ENCODE data around the gene GALE. TPM values are rescaled to one million over a fixed set of nuclear protein-coding genes. Genes with fewer than 3 reads are reported as not detected.

The GALE gene
- total and polyA plus RNA-seq, 2 of the 13 experiments (the other 11 are each of a cell fraction or from before 2014, with no cell fraction given) = 85.2 to 88.4 TPM

DNA sequence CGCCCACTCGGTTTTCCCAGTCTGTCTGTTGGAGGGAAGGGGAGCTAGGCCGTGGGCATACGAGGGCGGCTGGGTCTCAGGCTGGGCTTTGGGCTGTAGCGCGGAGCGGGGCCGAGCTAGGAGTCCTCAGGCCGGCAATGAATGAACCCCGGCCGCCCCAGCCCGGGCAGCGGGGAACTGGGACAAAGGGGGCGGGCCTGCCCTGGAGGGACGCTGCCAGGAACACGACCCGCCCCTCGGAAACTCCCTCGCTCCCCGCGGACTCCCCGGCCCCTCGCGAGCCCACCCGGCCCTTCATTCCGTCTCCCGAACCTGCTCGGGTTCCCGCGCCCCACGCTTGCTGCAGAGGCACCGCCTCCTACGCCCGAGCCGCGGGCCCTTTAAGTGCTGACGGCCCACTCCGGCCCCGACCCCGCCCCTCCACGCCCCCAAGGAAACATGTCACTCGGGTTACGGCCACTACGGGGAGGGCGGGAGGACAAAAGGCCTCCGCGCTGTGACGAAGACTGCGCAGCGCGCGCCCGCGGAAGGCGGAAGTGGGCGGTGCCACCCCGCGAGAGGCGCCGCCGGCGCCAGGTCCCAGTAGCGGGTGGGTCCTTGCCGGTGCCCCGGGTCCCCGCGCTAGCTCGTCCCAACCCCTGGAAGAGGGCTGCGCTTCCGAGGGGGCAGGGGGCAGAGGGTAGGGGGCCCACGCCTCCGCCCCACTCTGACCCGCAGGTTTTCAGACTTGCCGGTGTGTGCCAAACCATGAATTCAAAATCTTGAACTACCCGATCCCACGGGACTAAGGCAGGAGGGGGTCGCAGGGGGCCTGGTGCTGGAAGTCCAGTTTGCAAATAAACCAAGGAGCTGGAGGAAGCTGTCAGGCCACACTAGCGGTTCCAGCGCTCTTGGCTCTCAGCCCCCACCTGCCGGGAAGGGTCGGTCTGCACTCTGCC is at the start of gene GALE (continued):
- TF ChIP-seq, protein P1, sequence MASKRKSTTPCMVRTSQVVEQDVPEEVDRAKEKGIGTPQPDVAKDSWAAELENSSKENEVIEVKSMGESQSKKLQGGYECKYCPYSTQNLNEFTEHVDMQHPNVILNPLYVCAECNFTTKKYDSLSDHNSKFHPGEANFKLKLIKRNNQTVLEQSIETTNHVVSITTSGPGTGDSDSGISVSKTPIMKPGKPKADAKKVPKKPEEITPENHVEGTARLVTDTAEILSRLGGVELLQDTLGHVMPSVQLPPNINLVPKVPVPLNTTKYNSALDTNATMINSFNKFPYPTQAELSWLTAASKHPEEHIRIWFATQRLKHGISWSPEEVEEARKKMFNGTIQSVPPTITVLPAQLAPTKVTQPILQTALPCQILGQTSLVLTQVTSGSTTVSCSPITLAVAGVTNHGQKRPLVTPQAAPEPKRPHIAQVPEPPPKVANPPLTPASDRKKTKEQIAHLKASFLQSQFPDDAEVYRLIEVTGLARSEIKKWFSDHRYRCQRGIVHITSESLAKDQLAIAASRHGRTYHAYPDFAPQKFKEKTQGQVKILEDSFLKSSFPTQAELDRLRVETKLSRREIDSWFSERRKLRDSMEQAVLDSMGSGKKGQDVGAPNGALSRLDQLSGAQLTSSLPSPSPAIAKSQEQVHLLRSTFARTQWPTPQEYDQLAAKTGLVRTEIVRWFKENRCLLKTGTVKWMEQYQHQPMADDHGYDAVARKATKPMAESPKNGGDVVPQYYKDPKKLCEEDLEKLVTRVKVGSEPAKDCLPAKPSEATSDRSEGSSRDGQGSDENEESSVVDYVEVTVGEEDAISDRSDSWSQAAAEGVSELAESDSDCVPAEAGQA (IDR thresholded peaks at IDR 0.05; ENCODE audit: low read depth) = 0 out of 2 replicates have a peak, but pooled peaks have one; percentile 27
- TF ChIP-seq, protein P1 (CRISPR knock-in tag; IDR thresholded peaks at IDR 0.05; ENCODE audit: borderline replicate concordance) = no peak
- TF ChIP-seq MAF1 (CRISPR knock-in tag; IDR thresholded peaks at IDR 0.05; ENCODE audit: borderline replicate concordance) = no peak; the same call in 1 of the 2 replicates
- TF ChIP-seq ERF (CRISPR knock-in tag; IDR thresholded peaks at IDR 0.05) = peak; percentile 64; the same call in 1 of the 2 replicates
- TF ChIP-seq ZNF484 (CRISPR knock-in tag; IDR thresholded peaks at IDR 0.05; ENCODE audit: borderline replicate concordance, low read depth) = no peak
- TF ChIP-seq KDM2A (CRISPR knock-in tag; IDR thresholded peaks at IDR 0.05; ENCODE audit: borderline replicate concordance, low read depth) = peak; percentile 98
- TF ChIP-seq, protein P2, sequence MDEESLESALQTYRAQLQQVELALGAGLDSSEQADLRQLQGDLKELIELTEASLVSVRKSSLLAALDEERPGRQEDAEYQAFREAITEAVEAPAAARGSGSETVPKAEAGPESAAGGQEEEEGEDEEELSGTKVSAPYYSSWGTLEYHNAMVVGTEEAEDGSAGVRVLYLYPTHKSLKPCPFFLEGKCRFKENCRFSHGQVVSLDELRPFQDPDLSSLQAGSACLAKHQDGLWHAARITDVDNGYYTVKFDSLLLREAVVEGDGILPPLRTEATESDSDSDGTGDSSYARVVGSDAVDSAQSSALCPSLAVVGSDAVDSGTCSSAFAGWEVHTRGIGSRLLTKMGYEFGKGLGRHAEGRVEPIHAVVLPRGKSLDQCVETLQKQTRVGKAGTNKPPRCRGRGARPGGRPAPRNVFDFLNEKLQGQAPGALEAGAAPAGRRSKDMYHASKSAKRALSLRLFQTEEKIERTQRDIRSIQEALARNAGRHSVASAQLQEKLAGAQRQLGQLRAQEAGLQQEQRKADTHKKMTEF (CRISPR knock-in tag; IDR thresholded peaks at IDR 0.05) = peak; percentile 67
- no peak; the same call in none of the 2 replicates for TF ChIP-seq SALL1 (CRISPR knock-in tag; IDR thresholded peaks at IDR 0.05)
- TF ChIP-seq TOE1 (CRISPR knock-in tag; IDR thresholded peaks at IDR 0.05) = no peak
- peak; percentile 32; the same call in 1 of the 2 replicates for TF ChIP-seq PITX1 (CRISPR knock-in tag; IDR thresholded peaks at IDR 0.05)
- no peak; the same call in 1 of the 2 replicates for TF ChIP-seq ZBTB7A (CRISPR knock-in tag; IDR thresholded peaks at IDR 0.05)
- TF ChIP-seq, protein P3, sequence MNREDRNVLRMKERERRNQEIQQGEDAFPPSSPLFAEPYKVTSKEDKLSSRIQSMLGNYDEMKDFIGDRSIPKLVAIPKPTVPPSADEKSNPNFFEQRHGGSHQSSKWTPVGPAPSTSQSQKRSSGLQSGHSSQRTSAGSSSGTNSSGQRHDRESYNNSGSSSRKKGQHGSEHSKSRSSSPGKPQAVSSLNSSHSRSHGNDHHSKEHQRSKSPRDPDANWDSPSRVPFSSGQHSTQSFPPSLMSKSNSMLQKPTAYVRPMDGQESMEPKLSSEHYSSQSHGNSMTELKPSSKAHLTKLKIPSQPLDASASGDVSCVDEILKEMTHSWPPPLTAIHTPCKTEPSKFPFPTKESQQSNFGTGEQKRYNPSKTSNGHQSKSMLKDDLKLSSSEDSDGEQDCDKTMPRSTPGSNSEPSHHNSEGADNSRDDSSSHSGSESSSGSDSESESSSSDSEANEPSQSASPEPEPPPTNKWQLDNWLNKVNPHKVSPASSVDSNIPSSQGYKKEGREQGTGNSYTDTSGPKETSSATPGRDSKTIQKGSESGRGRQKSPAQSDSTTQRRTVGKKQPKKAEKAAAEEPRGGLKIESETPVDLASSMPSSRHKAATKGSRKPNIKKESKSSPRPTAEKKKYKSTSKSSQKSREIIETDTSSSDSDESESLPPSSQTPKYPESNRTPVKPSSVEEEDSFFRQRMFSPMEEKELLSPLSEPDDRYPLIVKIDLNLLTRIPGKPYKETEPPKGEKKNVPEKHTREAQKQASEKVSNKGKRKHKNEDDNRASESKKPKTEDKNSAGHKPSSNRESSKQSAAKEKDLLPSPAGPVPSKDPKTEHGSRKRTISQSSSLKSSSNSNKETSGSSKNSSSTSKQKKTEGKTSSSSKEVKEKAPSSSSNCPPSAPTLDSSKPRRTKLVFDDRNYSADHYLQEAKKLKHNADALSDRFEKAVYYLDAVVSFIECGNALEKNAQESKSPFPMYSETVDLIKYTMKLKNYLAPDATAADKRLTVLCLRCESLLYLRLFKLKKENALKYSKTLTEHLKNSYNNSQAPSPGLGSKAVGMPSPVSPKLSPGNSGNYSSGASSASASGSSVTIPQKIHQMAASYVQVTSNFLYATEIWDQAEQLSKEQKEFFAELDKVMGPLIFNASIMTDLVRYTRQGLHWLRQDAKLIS (CRISPR knock-in tag; IDR thresholded peaks at IDR 0.05) = no peak
- TF ChIP-seq TEAD3 (CRISPR knock-in tag; optimal IDR thresholded peaks at IDR 0.05; ENCODE audit: borderline replicate concordance) = no peak
- no peak; the same call in 1 of the 2 replicates for TF ChIP-seq PRMT3 (CRISPR knock-in tag; IDR thresholded peaks at IDR 0.05; ENCODE audit: borderline replicate concordance, low read depth)
- no peak for TF ChIP-seq ZNF17 (CRISPR knock-in tag; IDR thresholded peaks at IDR 0.05)
